HG03354 (cell line): ENCODE data around the gene NCOR1.
"Not testable (repeated sequence)": the region's sequence is repeated elsewhere in the genome, so short reads cannot be mapped to it uniquely, and the experiment has no call there.

Experiments
- ATAC-seq: cut with Tn5 transposase; IDR thresholded peaks from one replicate; pipeline ENCODE4 v1.9.1; 2021; ENCODE audit warnings: mild to moderate bottlenecking; ENCODE audit not compliant: unreplicated experiment, poor library complexity, severe bottlenecking

The NCOR1 gene

GRCh38 chr17:16216341-16217001 is 1.1 kb upstream of the NCOR1 start:
- ATAC-seq, result not testable (repeated sequence)

- no peak for ATAC-seq
Measured at GRCh38 chr17:16215965-16216316, 607 bp upstream of the NCOR1 start.

GRCh38 chr17:16215002-16215272 is 397 bp downstream of the NCOR1 start:
- peak; percentile 59 for ATAC-seq

- no peak for ATAC-seq
Measured at GRCh38 chr17:16214190-16215001, 938 bp downstream of the NCOR1 start.

GRCh38 chr17:16212793-16213192 is 2.5 kb downstream of the NCOR1 start:
- ATAC-seq, result no peak

- ATAC-seq, result no peak
Measured at GRCh38 chr17:16211590-16211989, 3.7 kb downstream of the NCOR1 start.

GRCh38 chr17:16204763-16205162 is 10.6 kb downstream of the NCOR1 start:
- not testable (repeated sequence) for ATAC-seq

- not testable (repeated sequence) for ATAC-seq
Measured at GRCh38 chr17:16202554-16203500, 12.5 kb downstream of the NCOR1 start.

GRCh38 chr17:16201693-16202131 is 13.6 kb downstream of the NCOR1 start:
- ATAC-seq, result not testable (repeated sequence)

- no peak for ATAC-seq
Measured at GRCh38 chr17:16199093-16199492, 16.2 kb downstream of the NCOR1 start.

- no peak for ATAC-seq
Measured at GRCh38 chr17:16197276-16197675, 18.1 kb downstream of the NCOR1 start.

- ATAC-seq, result not testable (repeated sequence)
Measured at GRCh38 chr17:16194307-16194835, 21.0 kb downstream of the NCOR1 start.

GRCh38 chr17:16191604-16192003 is 23.7 kb downstream of the NCOR1 start:
- no peak for ATAC-seq

- ATAC-seq, result no peak
Measured at GRCh38 chr17:16190703-16191360, 24.5 kb downstream of the NCOR1 start.

GRCh38 chr17:16189791-16190348 is 25.5 kb downstream of the NCOR1 start:
- no peak for ATAC-seq

- ATAC-seq, result no peak
Measured at GRCh38 chr17:16187642-16188041, 27.7 kb downstream of the NCOR1 start.

GRCh38 chr17:16181581-16181980 is 33.8 kb downstream of the NCOR1 start:
- no peak for ATAC-seq

GRCh38 chr17:16178836-16179235 is 36.5 kb downstream of the NCOR1 start:
- no peak for ATAC-seq

- no peak for ATAC-seq
Measured at GRCh38 chr17:16171613-16172012, 43.7 kb downstream of the NCOR1 start.
